DMS53 (cell line): ENCODE measurements around the gene RCE1.

Experiments
- DNase-seq: peaks from one replicate; lab custom pipeline; 2025; lab: John Stamatoyannopoulos, UW

Gene RCE1

GRCh38 chr11:66869567-66869870 lies 26.3 kb downstream of the RCE1 start:
- DNase-seq: no peak

GRCh38 chr11:66870131-66870530 lies 26.9 kb downstream of the RCE1 start:
- no peak for DNase-seq

GRCh38 chr11:66870616-66871520 lies 27.6 kb downstream of the RCE1 start:
- no peak for DNase-seq

GRCh38 chr11:66871521-66871901 lies 28.3 kb downstream of the RCE1 start:
- DNase-seq: no peak

GRCh38 chr11:66874232-66874631 lies 31.0 kb downstream of the RCE1 start:
- DNase-seq: no peak

GRCh38 chr11:66875378-66875777 lies 32.1 kb downstream of the RCE1 start:
- DNase-seq: no peak

- DNase-seq: peak; percentile 69
These were observed 34.5 kb downstream of the RCE1 start for GRCh38 chr11:66877588-66878385.

- DNase-seq: no peak
These were observed 35.2 kb downstream of the RCE1 start for GRCh38 chr11:66878474-66878873.

GRCh38 chr11:66879000-66879399 lies 35.8 kb downstream of the RCE1 start:
- DNase-seq: no peak

GRCh38 chr11:66879583-66879982 lies 36.3 kb downstream of the RCE1 start:
- DNase-seq: no peak

GRCh38 chr11:66879999-66880398 lies 36.8 kb downstream of the RCE1 start:
- DNase-seq: no peak

GRCh38 chr11:66880496-66881450 lies 37.5 kb downstream of the RCE1 start:
- peak; percentile 88 for DNase-seq

GRCh38 chr11:66881451-66881835 lies 38.2 kb downstream of the RCE1 start:
- DNase-seq: peak; percentile 38

- DNase-seq: peak; percentile 50
These were observed 38.7 kb downstream of the RCE1 start for GRCh38 chr11:66881927-66882452.

- DNase-seq: peak; percentile 90
These were observed 39.3 kb downstream of the RCE1 start for GRCh38 chr11:66882561-66883015.

- peak; percentile 94 for DNase-seq
These were observed 40.0 kb downstream of the RCE1 start for GRCh38 chr11:66883016-66883965.

- DNase-seq: no peak
These were observed 41.2 kb downstream of the RCE1 start for GRCh38 chr11:66884443-66884842.

GRCh38 chr11:66885469-66885868 lies 42.2 kb downstream of the RCE1 start:
- DNase-seq: no peak

- DNase-seq: no peak
These were observed 42.8 kb downstream of the RCE1 start for GRCh38 chr11:66885950-66886440.

- DNase-seq: no peak
These were observed 43.5 kb downstream of the RCE1 start for GRCh38 chr11:66886671-66887221.
